ENCODE results near the gene ZNF132.

DNA sequence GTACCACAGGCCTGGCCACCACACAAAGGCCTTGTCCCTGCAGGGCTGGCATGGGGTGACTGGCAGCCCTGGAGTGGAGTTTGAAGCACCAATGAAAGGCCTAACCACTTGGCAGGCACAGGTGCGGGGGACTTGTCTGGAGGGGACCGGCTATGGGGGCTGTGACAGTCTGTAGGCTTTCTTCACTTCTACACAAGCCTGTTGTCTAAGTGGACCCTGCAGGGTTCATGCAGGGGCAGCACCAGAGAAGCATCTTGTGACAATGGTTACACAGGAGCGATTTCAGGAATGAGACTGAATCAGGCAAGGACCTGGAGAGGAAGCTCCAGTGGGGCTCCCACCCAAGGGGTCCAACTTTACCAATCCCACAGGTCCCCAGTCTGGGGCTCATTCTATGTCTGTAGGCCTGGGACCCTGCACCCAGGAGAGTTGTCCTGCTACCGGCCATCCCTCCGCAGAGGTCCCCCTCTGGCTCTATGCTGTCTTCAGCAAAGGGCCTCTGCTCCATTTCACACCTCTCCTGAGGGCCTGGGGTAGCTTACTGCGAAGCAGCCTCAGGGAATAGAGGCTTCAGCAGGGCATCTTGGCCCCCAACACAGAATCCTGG, 56.9 kb downstream of the ZNF132 start:
- TF ChIP-seq PKNOX1 (IDR thresholded peaks at IDR 0.05) = no peak
- no peak for TF ChIP-seq EP300 (IDR thresholded peaks at IDR 0.05; ENCODE audit: low read length)

All from K562 (cell line).